GM12878 (cell line): ENCODE results near the gene NUP210.

ENCODE experiments used
- CTCF ChIP-seq, 3 experiments: IDR thresholded peaks in 2 of 3; conservative IDR thresholded peaks in 1 of 3; 2 replicates each; pipeline ENCODE4 v1.5.1; 2011; ENCODE audit warnings: low read depth in 3 of 3, low read length in 3 of 3, mild to moderate bottlenecking in 3 of 3, control low read depth in 2 of 3, moderate library complexity in 2 of 3, inconsistent platforms in 1 of 3, mixed read lengths in 1 of 3; ENCODE audit not compliant: control insufficient read depth in 2 of 3, insufficient read depth in 1 of 3; ENCODE audit errors: extremely low read depth in 1 of 3
- POLR2A ChIP-seq: IDR thresholded peaks from 2 replicates; pipeline ENCODE4 v1.6.1; 2011; ENCODE audit warnings: low read depth, mild to moderate bottlenecking, low read length
- SP1 ChIP-seq: IDR thresholded peaks from one replicate; pipeline ENCODE4 v1.6.1; 2011; ENCODE audit warnings: low read depth, low read length
- TCF7 ChIP-seq: IDR thresholded peaks from 2 replicates; pipeline ENCODE4 v1.6.1; 2014; ENCODE audit warnings: antibody characterized with exemption, borderline replicate concordance

- TF ChIP-seq SP1 (no peak), CTCF (IDR thresholded peaks at IDR 0.05 in 2 of 3, conservative IDR thresholded peaks at IDR 0.05 in 1 of 3; ENCODE audit: control insufficient read depth in 2 of 3, extremely low read depth in 1 of 3, insufficient read depth in 1 of 3, low read depth in 3 of 3, low read length in 3 of 3) (no peak), POLR2A (no peak), TCF7 (no peak)
These were observed 57.6 kb downstream of the NUP210 start for GRCh38 chr3:13362551-13362950.
